Fibroblast of the aortic adventitia (primary cell): ENCODE results near the gene NEUROG3. TPM values are rescaled to one million over a fixed set of nuclear protein-coding genes. Genes with fewer than 3 reads are reported as not detected.

Source experiments
- DNase-seq: peaks from one replicate; pipeline ENCODE4 v3.0.0-alpha.2; 2010; ENCODE audit warnings: low read depth
- H3K4me3 ChIP-seq: 2 replicates; pipeline ENCODE4 v1.5.1; 2011; ENCODE audit warnings: low read depth, mild to moderate bottlenecking, control low read depth, low read length, moderate library complexity
- CTCF ChIP-seq: IDR thresholded peaks from 2 replicates; pipeline ENCODE4 v1.5.1; 2011; ENCODE audit warnings: mild to moderate bottlenecking, low read length, control low read depth, inconsistent platforms; ENCODE audit not compliant: insufficient read depth
- total RNA-seq: library from RNA; depleted of rRNA; stranded (reverse); fragments of >200 nt; gene quantifications from 2 replicates; pipeline ENCODE4 v1.2.3, GENCODE V29; 2012; ENCODE audit warnings: low replicate concordance

Gene NEUROG3
- total RNA-seq, 1 donor: not detected

DNA sequence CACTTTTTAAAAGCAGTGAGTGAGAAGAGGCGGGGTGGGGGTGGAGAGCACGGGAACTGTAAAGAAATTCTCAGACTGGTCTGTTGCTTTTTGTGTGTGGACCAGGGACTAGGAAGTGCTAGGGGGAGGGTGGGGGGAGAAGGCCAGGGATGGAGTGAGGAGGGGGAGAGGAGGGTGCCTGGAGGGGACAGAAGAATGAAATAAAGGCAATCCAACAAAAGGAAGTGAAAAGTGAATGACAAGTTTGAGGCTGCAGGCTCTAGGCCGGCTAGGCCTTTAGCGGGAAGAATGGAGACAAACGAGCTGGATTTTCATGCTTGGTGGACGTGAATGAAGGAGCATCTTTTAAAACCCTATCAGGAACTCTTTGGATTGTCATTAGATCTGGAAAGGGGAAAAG is 13.7 kb downstream of the NEUROG3 start:
- no peak for DNase-seq

GRCh38 chr10:69558559-69558958 is 14.7 kb downstream of the NEUROG3 start:
- no peak for TF ChIP-seq CTCF
- no peak for DNase-seq
- no peak overlapping the region for H3K4me3 ChIP-seq

More for the DNA sequence above, 13.7 kb downstream of the NEUROG3 start:
- no peak overlapping the region for H3K4me3 ChIP-seq
- TF ChIP-seq CTCF: no peak

- H3K4me3 ChIP-seq: no peak overlapping the region
- DNase-seq: no peak
- TF ChIP-seq CTCF: no peak
Measured at GRCh38 chr10:69554611-69555010, 18.6 kb downstream of the NEUROG3 start.

DNA sequence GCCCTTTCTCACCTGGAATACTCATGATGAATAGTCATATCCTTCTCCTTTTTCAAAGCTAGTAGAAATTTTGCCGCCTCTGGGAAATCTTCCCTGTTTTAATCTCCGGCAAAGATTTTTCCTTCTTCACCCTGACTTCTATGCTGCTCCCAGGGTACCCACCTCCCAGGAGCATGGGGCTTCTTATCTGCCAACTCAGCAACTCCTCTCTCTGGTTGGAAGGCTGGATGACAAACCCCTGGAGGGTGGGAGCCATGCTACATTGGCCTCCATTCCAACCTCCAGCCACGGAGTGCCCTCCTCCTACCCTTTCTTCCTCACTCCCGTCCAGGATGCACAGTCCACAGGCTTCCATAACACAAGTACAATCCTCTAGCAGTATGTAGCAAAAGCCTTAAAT is 19.9 kb downstream of the NEUROG3 start:
- H3K4me3 ChIP-seq: no peak overlapping the region
- no peak for DNase-seq
- no peak for TF ChIP-seq CTCF

GRCh38 chr10:69552268-69552667 is 21.0 kb downstream of the NEUROG3 start:
- DNase-seq: no peak
- no peak for TF ChIP-seq CTCF

DNA sequence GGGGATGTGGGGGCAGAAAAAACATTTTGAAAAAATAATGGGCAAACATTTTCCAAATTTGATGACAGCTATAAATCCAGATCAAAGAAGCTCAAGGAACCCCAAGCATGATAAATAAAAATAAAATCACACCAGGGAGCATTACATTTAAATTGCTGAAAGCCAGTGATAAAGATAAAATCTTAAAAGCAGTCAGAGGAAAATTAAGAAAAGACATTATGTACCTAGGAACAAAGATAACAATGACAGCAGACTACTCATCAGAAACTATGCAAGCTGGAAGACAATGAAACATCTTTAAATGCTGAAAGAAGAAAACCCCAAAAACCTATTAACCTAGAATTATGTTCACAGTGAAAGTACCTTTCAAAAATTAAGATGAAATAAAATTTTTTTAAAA is 23.3 kb downstream of the NEUROG3 start:
- no peak for DNase-seq
- no peak for TF ChIP-seq CTCF

More at GRCh38 chr10:69552268-69552667, 21.0 kb downstream of the NEUROG3 start:
- no peak overlapping the region for H3K4me3 ChIP-seq

GRCh38 chr10:69541463-69541862 is 31.8 kb downstream of the NEUROG3 start:
- no peak for TF ChIP-seq CTCF
- no peak overlapping the region for H3K4me3 ChIP-seq
- no peak for DNase-seq

More for the DNA sequence above, 23.3 kb downstream of the NEUROG3 start:
- H3K4me3 ChIP-seq: no peak overlapping the region
